GM19025 (cell line): Measurements from ENCODE around the gene SPINT3.

ENCODE experiments used
- ATAC-seq: cut with Tn5 transposase; IDR thresholded peaks from one replicate; pipeline ENCODE4 v1.9.1; 2021; ENCODE audit warnings: mild to moderate bottlenecking, low read depth, moderate library complexity; ENCODE audit not compliant: unreplicated experiment

The SPINT3 gene

GRCh38 chr20:45463709-45464108 lies 51.7 kb downstream of the SPINT3 start:
- ATAC-seq, result no peak

DNA sequence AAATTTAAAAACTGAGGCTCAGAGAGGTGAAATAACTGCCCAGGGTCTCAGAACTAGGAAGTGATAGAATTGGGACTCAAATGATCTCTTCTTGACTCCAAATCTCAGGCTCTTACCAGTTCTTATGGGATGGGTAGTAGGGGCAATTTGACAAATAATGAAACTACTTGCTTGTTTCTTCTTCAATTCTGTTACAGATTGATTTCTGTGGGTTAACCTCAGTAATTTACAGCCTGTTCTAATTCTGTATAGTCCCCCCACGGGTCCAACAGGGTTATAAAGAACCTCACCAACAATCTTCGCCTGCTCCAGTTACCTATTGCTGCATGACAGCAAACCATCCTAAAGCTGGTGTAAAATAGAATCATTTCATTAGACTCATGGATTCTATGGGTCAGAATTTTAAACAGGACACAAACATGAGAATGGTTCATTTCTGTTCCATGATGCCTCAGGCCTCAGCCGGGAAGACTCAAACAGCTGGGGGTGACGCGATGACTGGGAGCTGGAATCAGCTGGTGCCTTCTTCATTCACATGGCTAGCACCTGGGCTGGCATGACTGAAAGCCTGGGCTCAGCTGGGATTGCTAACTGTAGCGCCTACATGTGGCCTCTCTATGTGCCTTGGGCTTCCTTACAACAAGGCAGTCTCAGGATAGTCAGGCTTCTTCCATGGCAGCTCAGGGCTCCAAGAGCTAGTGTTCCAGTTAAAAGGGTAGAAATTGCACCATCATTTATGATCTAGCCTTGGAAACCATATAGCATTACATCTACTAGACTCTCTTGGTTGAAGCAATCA lies 52.5 kb downstream of the SPINT3 start:
- no peak for ATAC-seq
